CD14-positive monocyte (primary cell): ENCODE data around the gene TJAP1. TPM values are rescaled to one million over a fixed set of nuclear protein-coding genes. Genes with fewer than 3 reads are reported as not detected.

Experiments used
- DNase-seq, 3 donors: peaks; one replicate each; pipeline ENCODE4 v3.0.0-alpha.2; 2011 to 2022
- H2AFZ ChIP-seq: 2 replicates; pipeline ENCODE4 v1.6.0; 2012; ENCODE audit warnings: mild to moderate bottlenecking, low read depth, low read length, inconsistent platforms; ENCODE audit not compliant: insufficient read depth, poor library complexity, severe bottlenecking
- H3K27ac ChIP-seq, 2 donors: 1 replicate in 1 of 2; 2 replicates in 1 of 2; pipeline ENCODE4 v1.5.1; 2012 to 2013; ENCODE audit warnings: low read length in 2 of 2, control low read depth in 1 of 2, inconsistent platforms in 1 of 2, low read depth in 1 of 2, mild to moderate bottlenecking in 1 of 2
- H3K27me3 ChIP-seq, 2 donors: one replicate each; pipeline versions ENCODE4 v1.6.0 to v1.6.1; 2011 to 2013; ENCODE audit warnings: low read length in 2 of 2; ENCODE audit not compliant: control insufficient read depth in 2 of 2, insufficient read depth in 2 of 2
- H3K36me3 ChIP-seq, 2 donors: replicated peaks in 1 of 2; 1 replicate in 1 of 2; 2 replicates in 1 of 2; pipeline versions ENCODE4 v1.5.1 to v1.6.1; 2012 to 2013; ENCODE audit warnings: low read length in 2 of 2, control low read depth in 1 of 2, inconsistent platforms in 1 of 2, mild to moderate bottlenecking in 1 of 2; ENCODE audit not compliant: insufficient read depth in 2 of 2, control insufficient read depth in 1 of 2
- H3K4me1 ChIP-seq, 2 donors: 1 replicate in 1 of 2; 2 replicates in 1 of 2; pipeline versions ENCODE4 v1.5.1 to v1.6.1; 2012 to 2013; ENCODE audit warnings: low read length in 2 of 2, control low read depth in 1 of 2, inconsistent platforms in 1 of 2, mild to moderate bottlenecking in 1 of 2, moderate library complexity in 1 of 2; ENCODE audit not compliant: insufficient read depth in 2 of 2, control insufficient read depth in 1 of 2
- H3K4me2 ChIP-seq: replicated peaks from 2 replicates; pipeline ENCODE3; 2012; ENCODE audit warnings: low read length, moderate library complexity, mild to moderate bottlenecking; ENCODE audit not compliant: poor library complexity, severe bottlenecking; ENCODE audit errors: extremely low read depth
- H3K4me3 ChIP-seq, 3 experiments: fragments of 200-600 bp in 1 of 3; sonication (generic) in 1 of 3; replicated peaks in 1 of 3; 1 replicate in 2 of 3; 2 replicates in 1 of 3; pipeline ENCODE4 v1.5.1; 2011 to 2013; ENCODE audit warnings: low read length in 3 of 3, mild to moderate bottlenecking in 3 of 3, control low read depth in 2 of 3, low read depth in 2 of 3, inconsistent platforms in 1 of 3, moderate library complexity in 1 of 3
- H3K79me2 ChIP-seq: 2 replicates; pipeline ENCODE4 v1.6.0; 2012; ENCODE audit warnings: mild to moderate bottlenecking, control low read depth, inconsistent platforms, low read length, moderate library complexity; ENCODE audit not compliant: insufficient read depth
- H3K9ac ChIP-seq: 2 replicates; pipeline ENCODE4 v1.6.0; 2017; ENCODE audit warnings: low read length, mild to moderate bottlenecking; ENCODE audit not compliant: insufficient read depth, poor library complexity, severe bottlenecking
- H3K9me3 ChIP-seq, 2 donors: replicated peaks in 1 of 2; 1 replicate in 1 of 2; 2 replicates in 1 of 2; pipeline versions ENCODE4 v1.5.1 to v1.6.1; 2012 to 2013; ENCODE audit warnings: low read length in 2 of 2, control low read depth in 1 of 2; ENCODE audit not compliant: control insufficient read depth in 1 of 2, insufficient read depth in 1 of 2
- H4K20me1 ChIP-seq: 2 replicates; pipeline ENCODE4 v1.6.0; 2012; ENCODE audit warnings: mild to moderate bottlenecking, low read length, control low read depth, moderate library complexity; ENCODE audit not compliant: insufficient read depth
- H3K27ac Mint-ChIP-seq, 7 donors: one replicate each; pipeline ENCODE4 v1.8.0; 2020; ENCODE audit warnings: mild to moderate bottlenecking in 7 of 7, mixed read lengths in 7 of 7, moderate library complexity in 6 of 7, inconsistent platforms in 2 of 7
- H3K27me3 Mint-ChIP-seq, 3 donors: one replicate each; pipeline ENCODE4 v1.8.0; 2021 to 2022; ENCODE audit warnings: low read depth in 3 of 3, mild to moderate bottlenecking in 3 of 3, mixed read lengths in 3 of 3, moderate library complexity in 3 of 3, inconsistent platforms in 1 of 3
- H3K36me3 Mint-ChIP-seq, 2 donors: one replicate each; pipeline ENCODE4 v1.8.0; 2020; ENCODE audit warnings: mixed read lengths in 2 of 2, inconsistent platforms in 1 of 2, mild to moderate bottlenecking in 1 of 2
- H3K4me1 Mint-ChIP-seq: one replicate; pipeline ENCODE4 v1.8.0; 2020; ENCODE audit warnings: mild to moderate bottlenecking, mixed read lengths
- H3K4me3 Mint-ChIP-seq, 2 donors: one replicate each; pipeline ENCODE4 v1.8.0; 2020; ENCODE audit warnings: mild to moderate bottlenecking in 2 of 2, mixed read lengths in 2 of 2, moderate library complexity in 1 of 2
- H3K9me3 Mint-ChIP-seq, 7 donors: one replicate each; pipeline ENCODE4 v1.8.0; 2020 to 2022; ENCODE audit warnings: mixed read lengths in 7 of 7, mild to moderate bottlenecking in 6 of 7, moderate library complexity in 6 of 7, inconsistent platforms in 2 of 7
- CTCF ChIP-seq: fragments of 200-600 bp; IDR thresholded peaks from one replicate; pipeline ENCODE4 v1.8.0; 2022; ENCODE audit warnings: antibody characterized with exemption, mild to moderate bottlenecking
- WGBS: methylation state at CpG from one replicate; pipeline ENCODE4 v1.1.5; 2013; ENCODE audit warnings: missing lambda C conversion rate; ENCODE audit not compliant: insufficient coverage; 5-methylcytosine and 5-hydroxymethylcytosine counted together
- intact Hi-C, 2 donors: fragments of 100-400 bp; cut with micrococcal nuclease; formaldehyde crosslinking; loops; one replicate each; pipeline versions ENCODE4 v1.15.0 to v1.15.1; 2023
- polyA plus RNA-seq, 3 donors: library from polyadenylated mRNA; depleted of rRNA in 1 of 3; unstranded in 2 of 3; stranded (reverse) in 1 of 3; fragments of 300-500 nt in 2 of 3; fragments of >200 nt in 1 of 3; fragmentation: Illumina TruSeq in 2 of 3; gene quantifications; 1 replicate in 2 of 3; 2 replicates in 1 of 3; pipeline ENCODE4 v1.2.3, GENCODE V29; 2012 to 2021
- small RNA-seq: library from RNA; depleted of rRNA; stranded (forward); fragments of <200 nt; gene quantifications from one replicate; pipeline ENCODE3, GENCODE V24; 2012; ENCODE audit warnings: low read depth; ENCODE audit not compliant: insufficient read length

The TJAP1 gene
- polyA plus RNA-seq, 3 donors = 3.2 to 43.4 (median 3.2) TPM

GRCh38 chr6:43544461-43544860 is 67.1 kb downstream of the TJAP1 start:
- Mint-ChIP-seq H3K27ac (no peak overlapping the region), H3K9me3 (no peaks in the 10 kb centered on the region), H3K36me3 (peaks cover 65 to 78% of the 10 kb centered on the region in 2 donors), H3K27me3 (no peaks in the 10 kb centered on the region), H3K4me3 (no peak overlapping the region), H3K4me1 (no peaks in the 10 kb centered on the region)
- peaks cover 84 to 89% of the 10 kb centered on the region in 2 donors for H3K36me3 ChIP-seq
- no peaks in the 10 kb centered on the region for H3K9me3 ChIP-seq
- no peaks in the 10 kb centered on the region for H3K79me2 ChIP-seq
- TF ChIP-seq CTCF = no peak
- no peak overlapping the region for H3K9ac ChIP-seq
- H3K4me3 ChIP-seq = no peak overlapping the region
- H3K27ac ChIP-seq = no peak overlapping the region
- no peak for DNase-seq
- no peaks in the 10 kb centered on the region for H3K27me3 ChIP-seq
- no peak overlapping the region for H3K4me2 ChIP-seq
- H2AFZ ChIP-seq = no peak overlapping the region
- no peaks in the 10 kb centered on the region for H4K20me1 ChIP-seq
- H3K4me1 ChIP-seq = no peaks in the 10 kb centered on the region
- intact Hi-C loops = no loop called here
- whole genome bisulfite sequencing = no CpG with 5 or more reads among the region's 4 CpGs

- Mint-ChIP-seq H3K27me3 (no peaks in the 10 kb centered on the region), H3K27ac (peak overlapping the region in 2 of 7 donors; percentile 27 to 65), H3K36me3 (peaks cover 75 to 89% of the 10 kb centered on the region in 2 donors), H3K4me1 (no peaks in the 10 kb centered on the region), H3K4me3 (no peak overlapping the region), H3K9me3 (no peaks in the 10 kb centered on the region)
- WGBS = no CpG with 5 or more reads among the region's 3 CpGs
- H3K4me3 ChIP-seq = no peak overlapping the region
- H3K36me3 ChIP-seq = peaks cover 96% of the 10 kb centered on the region in 2 donors
- DNase-seq = no peak
- no peak overlapping the region for H3K9ac ChIP-seq
- H3K9me3 ChIP-seq = no peaks in the 10 kb centered on the region
- intact Hi-C loops = no loop called here
- H3K27me3 ChIP-seq = no peaks in the 10 kb centered on the region
- H4K20me1 ChIP-seq = no peaks in the 10 kb centered on the region
- no peak overlapping the region for H2AFZ ChIP-seq
- no peak overlapping the region for H3K27ac ChIP-seq
- no peaks in the 10 kb centered on the region for H3K4me1 ChIP-seq
- no peaks in the 10 kb centered on the region for H3K79me2 ChIP-seq
- H3K4me2 ChIP-seq = no peak overlapping the region
- TF ChIP-seq CTCF = no peak
Observed at GRCh38 chr6:43547222-43547621, 69.9 kb downstream of the TJAP1 start.

Small RNA genes lying within 50 kb of the gene (small RNA-seq; reads per million reads assigned to genes)
- not detected for gene MIR6780B
- gene RF00426 = not detected
- gene RNU6-1113P = not detected

Other genes with a start within 250 kb of the TJAP1 start
- gene DNPH1, start 248.1 kb upstream of the TJAP1 start, polyA plus RNA-seq = 10 to 100 TPM; 31.9 to 55.4 (median 42.7) TPM
- gene TTBK1, start 234.1 kb upstream of the TJAP1 start, polyA plus RNA-seq = not detected
- gene SLC22A7, start 179.3 kb upstream of the TJAP1 start, polyA plus RNA-seq = not detected
- 10 to 100 TPM in 1 of 3 donors, 1 to 10 TPM in 2; 1.2 to 12.8 (median 1.6) TPM for gene CRIP3, start 168.7 kb upstream of the TJAP1 start, polyA plus RNA-seq
- 10 to 100 TPM in 1 of 3 donors, 1 to 10 TPM in 2; 3.2 to 19.4 (median 3.6) TPM for gene ZNF318, start 107.9 kb upstream of the TJAP1 start, polyA plus RNA-seq
- 10 to 100 TPM in 2 of 3 donors, 1 to 10 TPM in 1; 7.6 to 32.8 (median 10.2) TPM for gene ABCC10, start 50.0 kb upstream of the TJAP1 start, polyA plus RNA-seq
- under 1 TPM in 1 of 3 donors, not detected in 2; 0.08 TPM for gene DLK2, start 22.0 kb upstream of the TJAP1 start, polyA plus RNA-seq
- gene LRRC73, start 32.8 kb downstream of the TJAP1 start, polyA plus RNA-seq = not detected
- 100 to 1,000 TPM; 112 to 126 (median 123) TPM for gene YIPF3, start 39.4 kb downstream of the TJAP1 start, polyA plus RNA-seq
- gene POLR1C, start 39.5 kb downstream of the TJAP1 start, polyA plus RNA-seq = 10 to 100 TPM in 1 of 3 donors, 1 to 10 TPM in 2; 4.5 to 18.3 (median 6.1) TPM
- 10 to 100 TPM in 2 of 3 donors, 1 to 10 TPM in 1; 8.0 to 17.5 (median 13.8) TPM for gene XPO5, start 98.5 kb downstream of the TJAP1 start, polyA plus RNA-seq
- 1 to 10 TPM; 2.0 to 2.6 (median 2.1) TPM for gene POLH, start 98.6 kb downstream of the TJAP1 start, polyA plus RNA-seq
- gene GTPBP2, start 151.7 kb downstream of the TJAP1 start, polyA plus RNA-seq = 100 to 1,000 TPM in 1 of 3 donors, 1 to 10 TPM in 2; 3.6 to 120 (median 4.9) TPM
- 10 to 100 TPM; 17.3 to 33.5 (median 26.5) TPM for gene MAD2L1BP, start 158.3 kb downstream of the TJAP1 start, polyA plus RNA-seq
- under 1 TPM; 0.05 to 0.52 (median 0.13) TPM for gene RSPH9, start 167.5 kb downstream of the TJAP1 start, polyA plus RNA-seq
- 10 to 100 TPM; 17.3 to 45.3 (median 41.4) TPM for gene MRPS18A, start 210.2 kb downstream of the TJAP1 start, polyA plus RNA-seq